BLaER1 (cell line): ENCODE results near the gene USP16.
"Not testable (repeated sequence)": the region's sequence is repeated elsewhere in the genome, so short reads cannot be mapped to it uniquely, and the experiment has no call there.

ENCODE experiments used
- H3K27ac ChIP-seq: shearing (Covaris generic); formaldehyde crosslinking; 2 replicates; pipeline ENCODE4 v1.8.1; 2022
- H3K27me3 ChIP-seq: shearing (Covaris generic); formaldehyde crosslinking; 2 replicates; pipeline ENCODE4 v1.8.1; 2022
- H3K36me3 ChIP-seq: shearing (Covaris generic); formaldehyde crosslinking; 2 replicates; pipeline ENCODE4 v1.8.1; 2022
- H3K4me1 ChIP-seq: shearing (Covaris generic); formaldehyde crosslinking; 2 replicates; pipeline ENCODE4 v1.8.1; 2022
- H3K4me2 ChIP-seq: shearing (Covaris generic); formaldehyde crosslinking; 2 replicates; pipeline ENCODE4 v1.8.1; 2022
- H3K4me3 ChIP-seq: shearing (Covaris generic); formaldehyde crosslinking; 2 replicates; pipeline ENCODE4 v1.8.1; 2022
- H3K9ac ChIP-seq: shearing (Covaris generic); formaldehyde crosslinking; 2 replicates; pipeline ENCODE4 v1.8.1; 2022
- H3K9me3 ChIP-seq: shearing (Covaris generic); formaldehyde crosslinking; 2 replicates; pipeline ENCODE4 v1.8.1; 2022
- H4K20me1 ChIP-seq: shearing (Covaris generic); formaldehyde crosslinking; 2 replicates; pipeline ENCODE4 v1.8.1; 2022
- Cebpa-rat ChIP-seq: shearing (Covaris generic); IDR thresholded peaks from 2 replicates; pipeline ENCODE4 v1.8.1; 2022

The USP16 gene

GRCh38 chr21:29056538-29057050, 32.1 kb downstream of the USP16 start:
- peaks cover 74% of the 10 kb centered on the region for H4K20me1 ChIP-seq
- no peaks in the 10 kb centered on the region for H3K27me3 ChIP-seq
- no peak for TF ChIP-seq Cebpa-rat
- peaks cover 15% of the 10 kb centered on the region for H3K4me1 ChIP-seq
- H3K4me3 ChIP-seq = no peak overlapping the region
- H3K36me3 ChIP-seq = peaks cover 93% of the 10 kb centered on the region
- H3K9ac ChIP-seq = no peak overlapping the region
- no peak overlapping the region for H3K27ac ChIP-seq
- peaks cover 12% of the 10 kb centered on the region for H3K9me3 ChIP-seq
- no peak overlapping the region for H3K4me2 ChIP-seq

GRCh38 chr21:29064850-29065481, 40.5 kb downstream of the USP16 start:
- H4K20me1 ChIP-seq = peaks cover 57% of the 10 kb centered on the region
- no peak overlapping the region for H3K4me3 ChIP-seq
- H3K36me3 ChIP-seq = peaks cover 94% of the 10 kb centered on the region
- H3K27ac ChIP-seq = peak overlapping the region; percentile 33; the same call in 1 of the 2 replicates
- H3K9ac ChIP-seq = peak overlapping the region; percentile 43; the same call in 1 of the 2 replicates
- peaks cover 14% of the 10 kb centered on the region for H3K4me1 ChIP-seq
- no peaks in the 10 kb centered on the region for H3K9me3 ChIP-seq
- no peak for TF ChIP-seq Cebpa-rat
- H3K27me3 ChIP-seq = no peaks in the 10 kb centered on the region
- peak overlapping the region; percentile 53 for H3K4me2 ChIP-seq

- H3K27ac ChIP-seq = peak overlapping the region; percentile 99
- H3K4me2 ChIP-seq = peak overlapping the region; percentile 87
- peak overlapping the region; percentile 99 for H3K9ac ChIP-seq
- TF ChIP-seq Cebpa-rat = no peak
- no peaks in the 10 kb centered on the region; the same call in 1 of the 2 replicates for H3K9me3 ChIP-seq
- H3K36me3 ChIP-seq = peaks cover 30% of the 10 kb centered on the region
- peaks cover 55% of the 10 kb centered on the region for H4K20me1 ChIP-seq
- H3K27me3 ChIP-seq = no peaks in the 10 kb centered on the region
- peak overlapping the region; percentile 98 for H3K4me3 ChIP-seq
- H3K4me1 ChIP-seq = peaks cover 56% of the 10 kb centered on the region
Observed at GRCh38 chr21:29072873-29073221, 48.4 kb downstream of the USP16 start.

- Histone ChIP-seq H3K27ac (peak within 1 kb of the TSS; percentile 99), H3K4me1 (peaks cover 58% of the 10 kb centered on the region)
- TF ChIP-seq Cebpa-rat = no peak
Observed at GRCh38 chr21:29073222-29074006, 48.9 kb downstream of the USP16 start, which contains the start of gene CCT8. TSS of gene CCT8 (minus strand) at chr21:29073648. CDS start at chr21:29073590, 58 bp downstream.

GRCh38 chr21:29074007-29074376, 49.5 kb downstream of the USP16 start:
- H4K20me1 ChIP-seq = peaks cover 44% of the 10 kb centered on the region
- H3K27ac ChIP-seq = peak overlapping the region; percentile 99
- peaks cover 64% of the 10 kb centered on the region for H3K4me1 ChIP-seq
- no peak for TF ChIP-seq Cebpa-rat
- peak overlapping the region; percentile 99 for H3K9ac ChIP-seq
- H3K27me3 ChIP-seq = no peaks in the 10 kb centered on the region
- peak overlapping the region; percentile 87 for H3K4me2 ChIP-seq
- peak overlapping the region; percentile 98 for H3K4me3 ChIP-seq
- no peaks in the 10 kb centered on the region; the same call in 1 of the 2 replicates for H3K9me3 ChIP-seq
- H3K36me3 ChIP-seq = peaks cover 20% of the 10 kb centered on the region; the same call in 1 of the 2 replicates

More at GRCh38 chr21:29073222-29074006, 48.9 kb downstream of the USP16 start, which contains the start of gene CCT8:
- H4K20me1 ChIP-seq = peaks cover 50% of the 10 kb centered on the region
- H3K27me3 ChIP-seq = no peaks in the 10 kb centered on the region
- H3K9ac ChIP-seq = peak within 1 kb of the TSS; percentile 99
- peak within 1 kb of the TSS; percentile 98 for H3K4me3 ChIP-seq
- H3K36me3 ChIP-seq = peaks cover 26% of the 10 kb centered on the region
- H3K9me3 ChIP-seq = no peaks in the 10 kb centered on the region; the same call in 1 of the 2 replicates
- H3K4me2 ChIP-seq = peak within 1 kb of the TSS; percentile 87

- Histone ChIP-seq H3K27ac (no peak overlapping the region), H3K9me3 (no peaks in the 10 kb centered on the region; the same call in 1 of the 2 replicates), H4K20me1 (peaks cover 36% of the 10 kb centered on the region), H3K27me3 (no peaks in the 10 kb centered on the region), H3K4me3 (no peak overlapping the region), H3K9ac (no peak overlapping the region), H3K4me2 (peak overlapping the region; percentile 10; the same call in 1 of the 2 replicates), H3K4me1 (peaks cover 72% of the 10 kb centered on the region), H3K36me3 (peaks cover 14% of the 10 kb centered on the region; the same call in 1 of the 2 replicates)
- no peak for TF ChIP-seq Cebpa-rat
Observed at GRCh38 chr21:29074783-29075182, 50.3 kb downstream of the USP16 start.

- Histone ChIP-seq H4K20me1 (peaks cover 25% of the 10 kb centered on the region), H3K27ac (peak overlapping the region; percentile 69), H3K27me3 (no peaks in the 10 kb centered on the region), H3K4me1 (peaks cover 80% of the 10 kb centered on the region), H3K9me3 (no peaks in the 10 kb centered on the region; the same call in 1 of the 2 replicates), H3K36me3 (peaks cover 9% of the 10 kb centered on the region; the same call in 1 of the 2 replicates), H3K4me2 (peak overlapping the region; percentile 75), H3K9ac (peak overlapping the region; percentile 40; the same call in 1 of the 2 replicates), H3K4me3 (peak overlapping the region; percentile 68; the same call in 1 of the 2 replicates)
- TF ChIP-seq Cebpa-rat = no peak
Observed at GRCh38 chr21:29075706-29076466, 51.4 kb downstream of the USP16 start.

GRCh38 chr21:29076731-29077640, 52.5 kb downstream of the USP16 start:
- peak overlapping the region; percentile 84 for H3K27ac ChIP-seq
- H3K9me3 ChIP-seq, H3K36me3 ChIP-seq, H3K27me3 ChIP-seq: not testable (repeated sequence)
- H3K4me3 ChIP-seq = peak overlapping the region; percentile 68
- H3K9ac ChIP-seq = peak overlapping the region; percentile 79
- H4K20me1 ChIP-seq = peaks cover 14% of the 10 kb centered on the region
- H3K4me2 ChIP-seq = peak overlapping the region; percentile 75
- peaks cover 77% of the 10 kb centered on the region for H3K4me1 ChIP-seq
